Measurements from ENCODE around the gene DEPDC4.

DNA sequence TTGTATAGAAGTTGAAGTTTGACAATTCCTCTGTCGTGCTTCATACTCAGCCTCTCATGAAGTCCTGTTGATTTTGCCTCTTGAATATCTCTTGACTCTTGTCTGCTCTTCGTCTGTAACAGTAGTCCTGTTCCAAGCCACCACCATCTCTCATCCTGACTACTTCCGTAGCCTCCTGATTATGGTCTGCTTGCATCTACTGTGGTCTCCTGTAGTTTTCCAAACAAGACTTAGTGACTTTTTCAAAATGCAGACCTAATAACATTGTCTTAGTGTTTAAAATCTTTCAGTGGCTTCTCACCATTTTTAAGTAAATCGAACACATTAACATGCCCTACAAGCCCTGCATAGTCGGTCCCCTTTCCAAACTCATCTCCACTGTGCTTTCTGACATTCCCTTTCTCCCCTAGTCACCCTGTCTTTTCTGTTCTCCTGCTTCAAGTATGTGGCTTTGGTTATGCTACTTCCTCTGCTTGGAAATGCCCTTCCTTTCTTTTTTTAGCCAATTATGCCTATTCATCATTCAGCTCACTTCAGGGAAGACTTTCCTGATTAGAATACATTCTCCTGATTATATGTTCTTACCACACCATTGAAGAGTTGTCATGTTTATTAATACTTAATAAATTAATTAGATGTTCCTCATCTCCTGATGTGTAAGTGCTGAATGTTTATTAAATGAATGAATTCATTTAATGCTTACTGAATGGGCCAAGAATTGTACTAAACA, 2.1 kb upstream of the DEPDC4 start:
- TF ChIP-seq, protein P1, sequence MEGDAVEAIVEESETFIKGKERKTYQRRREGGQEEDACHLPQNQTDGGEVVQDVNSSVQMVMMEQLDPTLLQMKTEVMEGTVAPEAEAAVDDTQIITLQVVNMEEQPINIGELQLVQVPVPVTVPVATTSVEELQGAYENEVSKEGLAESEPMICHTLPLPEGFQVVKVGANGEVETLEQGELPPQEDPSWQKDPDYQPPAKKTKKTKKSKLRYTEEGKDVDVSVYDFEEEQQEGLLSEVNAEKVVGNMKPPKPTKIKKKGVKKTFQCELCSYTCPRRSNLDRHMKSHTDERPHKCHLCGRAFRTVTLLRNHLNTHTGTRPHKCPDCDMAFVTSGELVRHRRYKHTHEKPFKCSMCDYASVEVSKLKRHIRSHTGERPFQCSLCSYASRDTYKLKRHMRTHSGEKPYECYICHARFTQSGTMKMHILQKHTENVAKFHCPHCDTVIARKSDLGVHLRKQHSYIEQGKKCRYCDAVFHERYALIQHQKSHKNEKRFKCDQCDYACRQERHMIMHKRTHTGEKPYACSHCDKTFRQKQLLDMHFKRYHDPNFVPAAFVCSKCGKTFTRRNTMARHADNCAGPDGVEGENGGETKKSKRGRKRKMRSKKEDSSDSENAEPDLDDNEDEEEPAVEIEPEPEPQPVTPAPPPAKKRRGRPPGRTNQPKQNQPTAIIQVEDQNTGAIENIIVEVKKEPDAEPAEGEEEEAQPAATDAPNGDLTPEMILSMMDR (IDR thresholded peaks at IDR 0.05), result no peak
- TF ChIP-seq POLR2A (IDR thresholded peaks at IDR 0.05), result no peak
